Natural killer cell (primary cell): ENCODE results near the gene ADO. TPM values are rescaled to one million over a fixed set of nuclear protein-coding genes. Genes with fewer than 3 reads are reported as not detected.
A peak's percentile ranks its signal among the peaks of the same experiment; 100 is the strongest.

ENCODE experiments used
- ATAC-seq, 3 donors: fragments of 150-1000 bp in 2 of 3; fragments of 200-7000 bp in 1 of 3; cut with Tn5 transposase; 1 replicate in 1 of 3; 2 replicates in 2 of 3; pipeline ENCODE4 v1.10.0; 2021; ENCODE audit warnings: mild to moderate bottlenecking in 2 of 3, moderate library complexity in 2 of 3
- DNase-seq, 2 donors: peaks; one replicate each; pipeline versions ENCODE4 v3.0.0 to v3.0.0-alpha.2; 2013 to 2021; ENCODE audit warnings: mixed read lengths in 1 of 2
- H3K27ac ChIP-seq: one replicate; pipeline ENCODE4 v1.5.1; 2013; ENCODE audit warnings: mild to moderate bottlenecking, low read length
- H3K27me3 ChIP-seq: one replicate; pipeline ENCODE4 v1.6.1; 2013; ENCODE audit warnings: low read length; ENCODE audit not compliant: control insufficient read depth, insufficient read depth
- H3K36me3 ChIP-seq: one replicate; pipeline ENCODE4 v1.6.1; 2013; ENCODE audit warnings: low read length; ENCODE audit not compliant: control insufficient read depth, insufficient read depth
- H3K4me1 ChIP-seq: one replicate; pipeline ENCODE4 v1.6.1; 2013; ENCODE audit warnings: low read length; ENCODE audit not compliant: control insufficient read depth, insufficient read depth
- H3K4me3 ChIP-seq: one replicate; pipeline ENCODE4 v1.5.1; 2013; ENCODE audit warnings: low read length
- H3K9me3 ChIP-seq: one replicate; pipeline ENCODE4 v1.6.1; 2013; ENCODE audit warnings: low read length; ENCODE audit not compliant: control insufficient read depth, insufficient read depth
- H3K27ac Mint-ChIP-seq, 2 donors: one replicate each; pipeline ENCODE4 v1.8.0; 2022; ENCODE audit warnings: mild to moderate bottlenecking in 2 of 2, mixed read lengths in 2 of 2, moderate library complexity in 1 of 2
- H3K27me3 Mint-ChIP-seq, 2 donors: one replicate each; pipeline ENCODE4 v1.8.0; 2022; ENCODE audit warnings: low read depth in 2 of 2, mixed read lengths in 2 of 2
- H3K36me3 Mint-ChIP-seq: one replicate; pipeline ENCODE4 v1.8.0; 2022; ENCODE audit warnings: mixed read lengths
- H3K4me1 Mint-ChIP-seq, 2 donors: one replicate each; pipeline ENCODE4 v1.8.0; 2022; ENCODE audit warnings: mixed read lengths in 2 of 2
- H3K4me3 Mint-ChIP-seq: one replicate; pipeline ENCODE4 v1.8.0; 2022; ENCODE audit warnings: mild to moderate bottlenecking, moderate library complexity, mixed read lengths
- H3K9me3 Mint-ChIP-seq, 2 donors: one replicate each; pipeline ENCODE4 v1.8.0; 2022; ENCODE audit warnings: mixed read lengths in 2 of 2
- CTCF ChIP-seq: fragments of 200-600 bp; IDR thresholded peaks from one replicate; pipeline ENCODE4 v1.8.0; 2022; ENCODE audit warnings: antibody characterized with exemption
- WGBS: methylation state at CpG from one replicate; pipeline ENCODE4 v1.1.7; 2013; ENCODE audit warnings: missing lambda C conversion rate; ENCODE audit not compliant: insufficient coverage; 5-methylcytosine and 5-hydroxymethylcytosine counted together
- intact Hi-C: fragments of 100-400 bp; cut with micrococcal nuclease; formaldehyde crosslinking; loops from one replicate; pipeline ENCODE4 v1.14.2; 2022
- total RNA-seq, 4 donors: library from RNA; stranded (reverse); fragments of 120-200 nt in 1 of 4; gene quantifications; one replicate each; pipeline versions ENCODE4 v1.2.3 to v1.2.4, GENCODE V29; 2013 to 2022

The ADO gene
- total RNA-seq, 3 donors from 2014 or later (not counting 1 experiment from before 2014, with no cell fraction given), result 13.6 to 17.1 (median 15.6) TPM

- H3K36me3 Mint-ChIP-seq, result peaks cover 19% of the 10 kb centered on the region
- no peak for TF ChIP-seq CTCF
- intact Hi-C loops, result no loop called here
- no peak overlapping the region for H3K4me3 ChIP-seq
- peaks cover 8% of the 10 kb centered on the region for H3K9me3 ChIP-seq
- ATAC-seq (no peak), DNase-seq (no peak)
- no peaks in the 10 kb centered on the region for H3K36me3 ChIP-seq
- H3K9me3 Mint-ChIP-seq, result no peaks in the 10 kb centered on the region
- no peaks in the 10 kb centered on the region for H3K27me3 Mint-ChIP-seq
- H3K4me1 Mint-ChIP-seq, result peaks cover 29 to 30% of the 10 kb centered on the region in 2 donors
- no peaks in the 10 kb centered on the region for H3K27me3 ChIP-seq
- no peak overlapping the region for H3K27ac Mint-ChIP-seq
- no peak overlapping the region for H3K4me3 Mint-ChIP-seq
- H3K4me1 ChIP-seq, result peaks cover 5% of the 10 kb centered on the region
- no peak overlapping the region for H3K27ac ChIP-seq
Measured at GRCh38 chr10:62847433-62847832, 42.9 kb downstream of the ADO start.

DNA sequence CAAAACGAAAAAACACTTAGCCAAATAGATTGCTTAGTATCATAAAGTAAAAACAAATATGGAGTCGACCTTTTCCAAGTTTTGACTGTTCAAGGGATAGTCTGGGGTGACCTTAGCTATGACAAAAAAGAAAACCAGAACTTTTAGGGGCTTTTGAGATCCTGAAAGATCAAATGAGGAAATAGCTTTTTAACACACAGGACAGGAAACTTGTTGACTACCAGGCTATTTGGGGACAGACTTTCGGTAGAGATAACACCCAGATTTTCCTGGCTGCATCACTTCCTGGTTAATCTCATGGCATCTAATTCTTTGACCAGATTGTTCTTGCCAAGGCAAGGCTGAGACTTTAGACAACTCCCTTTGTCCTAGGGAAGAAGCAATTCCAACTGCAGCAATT, 46.1 kb downstream of the ADO start:
- H3K9me3 Mint-ChIP-seq, result no peaks in the 10 kb centered on the region
- H3K36me3 Mint-ChIP-seq, result peaks cover 19% of the 10 kb centered on the region
- H3K27ac Mint-ChIP-seq, result peak overlapping the region in 1 of 2 donors; percentile 35
- peak overlapping the region; percentile 45 for H3K4me3 Mint-ChIP-seq
- no peaks in the 10 kb centered on the region for H3K27me3 ChIP-seq
- ATAC-seq (no peak), DNase-seq (no peak)
- 49% methylated on average over 2 of the region's 3 CpGs for WGBS
- H3K36me3 ChIP-seq, result no peaks in the 10 kb centered on the region
- H3K27me3 Mint-ChIP-seq, result no peaks in the 10 kb centered on the region
- no peak overlapping the region for H3K27ac ChIP-seq
- no peak overlapping the region for H3K4me3 ChIP-seq
- H3K4me1 Mint-ChIP-seq, result peaks cover 47 to 48% of the 10 kb centered on the region in 2 donors
- peaks cover 32% of the 10 kb centered on the region for H3K4me1 ChIP-seq
- H3K9me3 ChIP-seq, result peaks cover 8% of the 10 kb centered on the region
- intact Hi-C loops, result loop anchor here (5.0 to 10.0 kb wide), 2 partner anchors 284 to 468 kb away; partner anchors contain the start of gene NRBF2
- no peak for TF ChIP-seq CTCF

- H3K27me3 Mint-ChIP-seq, result no peaks in the 10 kb centered on the region
- 95% methylated on average over 2 of the region's 2 CpGs for WGBS
- Histone ChIP-seq H3K9me3 (peaks cover 8% of the 10 kb centered on the region), H3K4me1 (peaks cover 32% of the 10 kb centered on the region), H3K27ac (no peak overlapping the region), H3K4me3 (no peak overlapping the region), H3K27me3 (no peaks in the 10 kb centered on the region), H3K36me3 (no peaks in the 10 kb centered on the region)
- no peaks in the 10 kb centered on the region for H3K9me3 Mint-ChIP-seq
- H3K27ac Mint-ChIP-seq, result peak overlapping the region in 1 of 2 donors; percentile 35
- peaks cover 55 to 56% of the 10 kb centered on the region in 2 donors for H3K4me1 Mint-ChIP-seq
- intact Hi-C loops, result loop anchor here (5.0 to 10.0 kb wide), 2 partner anchors 283 to 469 kb away; partner anchors contain the start of gene NRBF2
- H3K4me3 Mint-ChIP-seq, result no peak overlapping the region
- TF ChIP-seq CTCF, result peak; percentile 37
- ATAC-seq (no peak), DNase-seq (peak in 1 of 2 donors; percentile 41)
- peaks cover 19% of the 10 kb centered on the region for H3K36me3 Mint-ChIP-seq
Measured at GRCh38 chr10:62851442-62851841, 46.9 kb downstream of the ADO start.
